Measurements from ENCODE around the gene RRAS2. TPM values are rescaled to one million over a fixed set of nuclear protein-coding genes. Genes with fewer than 3 reads are reported as not detected.

Gene RRAS2
- total RNA-seq, 4 donors from 2014 or later, result 12.3 to 86.0 (median 41.7) TPM

GRCh38 chr11:14229472-14229871 lies 129.5 kb downstream of the RRAS2 start:
- in situ Hi-C loops (cut with MboI; ENCODE audit: low pct_ligation_motif_present in 1 of 4, low pct_unique_long_range_greater_than_20kb in 1 of 4, low sequenced_read_pairs in 3 of 4) (loop anchor here in 1 of 4 donors (25.0 kb wide), 1 partner anchor 467 kb away; no protein-coding TSS in a partner anchor), intact Hi-C loops (cut with DNase I; ENCODE audit: low total_unique reads) (no loop called here)
- Histone ChIP-seq H3K9me3 (no peaks in the 10 kb centered on the region), H3K4me3 (no peak overlapping the region), H3K36me3 (no peaks in the 10 kb centered on the region), H3K27me3 (no peaks in the 10 kb centered on the region), H3K4me1 (no peaks in the 10 kb centered on the region), H3K27ac (no peak overlapping the region)
- no peak for TF ChIP-seq POLR2AphosphoS5 (IDR thresholded peaks at IDR 0.05)
- no peak for TF ChIP-seq POLR2A (IDR thresholded peaks at IDR 0.05)
- no peak for DNase-seq
- WGBS, 2 donors (ENCODE audit: low coverage in 1 of 2), result 82 to 88% methylated on average over 7 to 11 of the region's 11 CpGs

GRCh38 chr11:14228356-14228755 lies 130.6 kb downstream of the RRAS2 start:
- no peaks in the 10 kb centered on the region for H3K36me3 ChIP-seq
- DNase-seq, result no peak
- H3K27me3 ChIP-seq, result no peaks in the 10 kb centered on the region
- peaks cover 0 to 4% (median 0%) of the 10 kb centered on the region in 4 donors for H3K4me1 ChIP-seq
- no peaks in the 10 kb centered on the region for H3K9me3 ChIP-seq
- TF ChIP-seq CTCF (IDR thresholded peaks at IDR 0.05) (no peak), POLR2A (IDR thresholded peaks at IDR 0.05) (no peak), POLR2AphosphoS5 (IDR thresholded peaks at IDR 0.05) (no peak), EP300 (IDR thresholded peaks at IDR 0.05; ENCODE audit: low read depth) (no peak)
- H3K4me3 ChIP-seq, result no peak overlapping the region
- no peak overlapping the region for H3K27ac ChIP-seq
- WGBS, 2 donors (ENCODE audit: low coverage in 1 of 2), result 78 to 80% methylated on average over 2 of the region's 2 CpGs
- in situ Hi-C loops (cut with MboI; ENCODE audit: low pct_ligation_motif_present in 1 of 4, low pct_unique_long_range_greater_than_20kb in 1 of 4, low sequenced_read_pairs in 3 of 4), result loop anchor here in 1 of 4 donors (25.0 kb wide), 1 partner anchor 466 kb away; no protein-coding TSS in a partner anchor
- intact Hi-C loops (cut with DNase I; ENCODE audit: low total_unique reads), result no loop called here

Other genes starting within 250 kb of the RRAS2 start
- 10 to 100 TPM; 30.7 to 91.9 (median 60.9) TPM for gene COPB1, start 140.6 kb upstream of the RRAS2 start, total RNA-seq
- 100 to 1,000 TPM in 2 of 4 donors, 10 to 100 TPM in 2; 12.1 to 112 (median 70.4) TPM for gene PSMA1, start 161.2 kb upstream of the RRAS2 start, total RNA-seq

Measured in transverse colon (tissue), 4 donors.